ENCODE results near the gene SSR4. TPM values are rescaled to one million over a fixed set of nuclear protein-coding genes. Genes with fewer than 3 reads are reported as not detected.

The SSR4 gene
- total RNA-seq, 4 donors from 2014 or later = 100 to 115 (median 109) TPM

- intact Hi-C loops (cut with DNase I) = no loop called here
- no peaks in the 10 kb centered on the region for H3K9me3 ChIP-seq
- peaks cover 0 to 25% (median 6%) of the 10 kb centered on the region in 4 donors for H3K36me3 ChIP-seq
- H3K4me1 ChIP-seq = no peaks in the 10 kb centered on the region
- 94% methylated on average over 13 of the region's 34 CpGs for WGBS
- H3K4me3 ChIP-seq = no peak overlapping the region
- TF ChIP-seq EP300 (IDR thresholded peaks at IDR 0.05) (no peak), POLR2A (IDR thresholded peaks at IDR 0.05; ENCODE audit: low read depth) (no peak), CTCF (IDR thresholded peaks at IDR 0.05) (no peak), POLR2AphosphoS5 (IDR thresholded peaks at IDR 0.05) (no peak)
- DNase-seq (ENCODE audit: extremely low spot score) = no peak
- H3K27me3 ChIP-seq = no peaks in the 10 kb centered on the region
- H3K27ac ChIP-seq (replicated peaks in 1 of 4) = no peak overlapping the region
These were observed 9.7 kb downstream of the SSR4 start for GRCh38 chrX:153804100-153804595.

GRCh38 chrX:153804621-153805020 is 10.2 kb downstream of the SSR4 start:
- Histone ChIP-seq H3K27ac (replicated peaks in 1 of 4) (no peak overlapping the region), H3K4me3 (no peak overlapping the region), H3K36me3 (peaks cover 0 to 25% (median 4%) of the 10 kb centered on the region in 4 donors), H3K9me3 (no peaks in the 10 kb centered on the region), H3K4me1 (no peaks in the 10 kb centered on the region), H3K27me3 (no peaks in the 10 kb centered on the region)
- no peak for DNase-seq (ENCODE audit: extremely low spot score)
- intact Hi-C loops (cut with DNase I) = no loop called here
- no peak for TF ChIP-seq EP300 (IDR thresholded peaks at IDR 0.05)
- no peak for TF ChIP-seq POLR2A (IDR thresholded peaks at IDR 0.05; ENCODE audit: low read depth)
- TF ChIP-seq POLR2AphosphoS5 (IDR thresholded peaks at IDR 0.05) = no peak
- TF ChIP-seq CTCF (IDR thresholded peaks at IDR 0.05) = no peak
- WGBS = 92% methylated on average over 21 of the region's 25 CpGs

- Histone ChIP-seq H3K27me3 (no peaks in the 10 kb centered on the region), H3K4me3 (no peak overlapping the region), H3K36me3 (peaks cover 0 to 25% (median 4%) of the 10 kb centered on the region in 4 donors), H3K9me3 (peaks cover 0 to 4% (median 0%) of the 10 kb centered on the region in 4 donors), H3K4me1 (no peaks in the 10 kb centered on the region), H3K27ac (replicated peaks in 1 of 4) (no peak overlapping the region)
- intact Hi-C loops (cut with DNase I) = no loop called here
- TF ChIP-seq CTCF (IDR thresholded peaks at IDR 0.05) (no peak), POLR2A (IDR thresholded peaks at IDR 0.05; ENCODE audit: low read depth) (no peak), EP300 (IDR thresholded peaks at IDR 0.05) (no peak), POLR2AphosphoS5 (IDR thresholded peaks at IDR 0.05) (no peak)
- 83% methylated on average over 13 of the region's 13 CpGs for WGBS
- DNase-seq (ENCODE audit: extremely low spot score) = no peak
These were observed 11.0 kb downstream of the SSR4 start for GRCh38 chrX:153805436-153805835.

- no peaks in the 10 kb centered on the region for H3K27me3 ChIP-seq
- 93% methylated on average over 12 of the region's 28 CpGs for WGBS
- no peaks in the 10 kb centered on the region for H3K4me1 ChIP-seq
- TF ChIP-seq POLR2A (IDR thresholded peaks at IDR 0.05; ENCODE audit: low read depth) = no peak
- no peak for TF ChIP-seq POLR2AphosphoS5 (IDR thresholded peaks at IDR 0.05)
- TF ChIP-seq CTCF (IDR thresholded peaks at IDR 0.05) = no peak
- TF ChIP-seq EP300 (IDR thresholded peaks at IDR 0.05) = no peak
- no peak overlapping the region for H3K4me3 ChIP-seq
- peaks cover 0 to 4% (median 0%) of the 10 kb centered on the region in 4 donors for H3K9me3 ChIP-seq
- DNase-seq (ENCODE audit: extremely low spot score) = no peak
- H3K36me3 ChIP-seq = peaks cover 0 to 25% (median 4%) of the 10 kb centered on the region in 4 donors
- intact Hi-C loops (cut with DNase I) = no loop called here
- no peak overlapping the region for H3K27ac ChIP-seq (replicated peaks in 1 of 4)
These were observed 12.6 kb downstream of the SSR4 start for GRCh38 chrX:153806999-153807575.
